GM18909 (cell line): ENCODE data around the gene APAF1.
"Not testable (repeated sequence)": the region's sequence is repeated elsewhere in the genome, so short reads cannot be mapped to it uniquely, and the experiment has no call there.

ENCODE experiments used
- ATAC-seq: cut with Tn5 transposase; IDR thresholded peaks from one replicate; pipeline ENCODE4 v1.9.1; 2021; ENCODE audit warnings: mild to moderate bottlenecking; ENCODE audit not compliant: unreplicated experiment, poor library complexity

APAF1 gene

GRCh38 chr12:98644712-98645571, at the start of gene APAF1, which contains the start of gene IKBIP:
Gene APAF1, plus strand, starts transcription at chr12:98645290. Its CDS starts 3,070 bp downstream, at chr12:98648360.
Gene IKBIP, minus strand, starts transcription at chr12:98644788. Its CDS starts 87 bp downstream, at chr12:98644701.
- peak; percentile 88 for ATAC-seq

GRCh38 chr12:98597313-98597712, 47.8 kb upstream of the APAF1 start:
- ATAC-seq, result not testable (repeated sequence)

GRCh38 chr12:98601924-98602323, 43.2 kb upstream of the APAF1 start:
- ATAC-seq, result no peak

GRCh38 chr12:98606359-98606988, 38.6 kb upstream of the APAF1 start:
- no peak for ATAC-seq

GRCh38 chr12:98610596-98610995, 34.5 kb upstream of the APAF1 start:
- ATAC-seq, result no peak

GRCh38 chr12:98612696-98613334, 32.3 kb upstream of the APAF1 start:
- peak; percentile 91 for ATAC-seq

- no peak for ATAC-seq
These were observed 26.1 kb upstream of the APAF1 start for GRCh38 chr12:98618952-98619351.

GRCh38 chr12:98635657-98636323, 9.3 kb upstream of the APAF1 start:
- ATAC-seq, result peak; percentile 86

GRCh38 chr12:98637068-98637467, 8.0 kb upstream of the APAF1 start:
- no peak for ATAC-seq

- no peak for ATAC-seq
These were observed 7.1 kb upstream of the APAF1 start for GRCh38 chr12:98638009-98638408.

GRCh38 chr12:98639491-98639890, 5.6 kb upstream of the APAF1 start:
- ATAC-seq, result no peak

- ATAC-seq, result not testable (repeated sequence)
These were observed 2.3 kb upstream of the APAF1 start for GRCh38 chr12:98642801-98643200.

GRCh38 chr12:98644433-98644711, 718 bp upstream of the APAF1 start:
- ATAC-seq, result peak; percentile 29

GRCh38 chr12:98645572-98646067, 530 bp downstream of the APAF1 start:
- ATAC-seq, result peak; percentile 1

- ATAC-seq, result no peak
These were observed 1.4 kb downstream of the APAF1 start for GRCh38 chr12:98646294-98647090.

GRCh38 chr12:98651328-98651727, 6.2 kb downstream of the APAF1 start:
- ATAC-seq, result no peak

GRCh38 chr12:98653866-98654493, 8.9 kb downstream of the APAF1 start:
- peak; percentile 48 for ATAC-seq

- no peak for ATAC-seq
These were observed 11.4 kb downstream of the APAF1 start for GRCh38 chr12:98656289-98657101.
